ENCODE measurements around the gene ASPSCR1.

- TF ChIP-seq CHD2 (IDR thresholded peaks at IDR 0.05; ENCODE audit: borderline replicate concordance, low read depth, low read length) (no peak), USF2 (IDR thresholded peaks at IDR 0.05; ENCODE audit: borderline replicate concordance, low read depth, low read length) (no peak), CHD4 (IDR thresholded peaks at IDR 0.05) (no peak), SRF (IDR thresholded peaks at IDR 0.05; ENCODE audit: low read depth in 2 of 2, low read length in 2 of 2) (no peak), MYC (IDR thresholded peaks at IDR 0.05; ENCODE audit: insufficient read depth, insufficient read length, insufficient replicate concordance, low read length, severe bottlenecking) (no peak), YY1 (IDR thresholded peaks at IDR 0.05; ENCODE audit: low read depth, low read length) (no peak), CTCF (IDR thresholded peaks at IDR 0.05 in 2 of 3, conservative IDR thresholded peaks at IDR 0.05 in 1 of 3; ENCODE audit: control insufficient read depth in 2 of 3, extremely low read depth in 1 of 3, insufficient read depth in 1 of 3, low read depth in 3 of 3, low read length in 3 of 3) (no peak), POLR2A (IDR thresholded peaks at IDR 0.05; ENCODE audit: low read depth, low read length) (peak; percentile 54; the same call in 1 of the 2 replicates), KAT2A (conservative IDR thresholded peaks at IDR 0.05; ENCODE audit: control insufficient read depth, low read depth, low read length) (no peak)
Measured at GRCh38 chr17:81984773-81985410, 7.5 kb downstream of the ASPSCR1 start.
